GM12864 (cell line): ENCODE data around the gene MARCO.
"Not testable (repeated sequence)": the region's sequence is repeated elsewhere in the genome, so short reads cannot be mapped to it uniquely, and the experiment has no call there.

Experiments used
- DNase-seq: peaks from one replicate; pipeline ENCODE4 v3.0.0-alpha.2; 2011; ENCODE audit warnings: low read depth
- H3K4me3 ChIP-seq: 2 replicates; pipeline ENCODE4 v1.5.1; 2011; ENCODE audit warnings: mild to moderate bottlenecking, low read depth, low read length, control low read depth
- TF ChIP-seq, protein P1 (sequence below): IDR thresholded peaks from 2 replicates; pipeline ENCODE4 v1.5.1; 2011; ENCODE audit warnings: low read depth, mild to moderate bottlenecking, moderate library complexity, low read length, control low read depth, inconsistent platforms; ENCODE audit errors: missing control alignments

Gene MARCO

DNA sequence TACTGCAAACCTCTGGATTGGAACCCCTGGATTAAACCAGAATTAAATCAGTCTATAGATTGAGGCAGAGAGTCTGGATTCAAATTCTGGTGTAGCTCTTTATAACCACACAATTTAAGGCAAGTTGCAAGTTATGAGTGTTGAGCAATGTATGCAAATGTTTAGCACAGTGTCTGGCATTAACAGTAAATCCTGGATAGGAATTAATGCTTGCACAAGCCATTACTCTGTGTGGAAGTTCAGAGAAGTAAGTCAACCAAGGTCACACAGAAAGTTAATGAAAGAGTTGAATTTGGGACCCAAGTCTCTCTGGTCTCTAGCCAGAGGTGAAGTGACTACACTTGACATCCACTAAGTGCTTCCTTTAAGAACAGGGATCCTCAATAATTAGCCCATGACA is 2.0 kb upstream of the MARCO start:
- DNase-seq, result no peak
- TF ChIP-seq, protein P1, sequence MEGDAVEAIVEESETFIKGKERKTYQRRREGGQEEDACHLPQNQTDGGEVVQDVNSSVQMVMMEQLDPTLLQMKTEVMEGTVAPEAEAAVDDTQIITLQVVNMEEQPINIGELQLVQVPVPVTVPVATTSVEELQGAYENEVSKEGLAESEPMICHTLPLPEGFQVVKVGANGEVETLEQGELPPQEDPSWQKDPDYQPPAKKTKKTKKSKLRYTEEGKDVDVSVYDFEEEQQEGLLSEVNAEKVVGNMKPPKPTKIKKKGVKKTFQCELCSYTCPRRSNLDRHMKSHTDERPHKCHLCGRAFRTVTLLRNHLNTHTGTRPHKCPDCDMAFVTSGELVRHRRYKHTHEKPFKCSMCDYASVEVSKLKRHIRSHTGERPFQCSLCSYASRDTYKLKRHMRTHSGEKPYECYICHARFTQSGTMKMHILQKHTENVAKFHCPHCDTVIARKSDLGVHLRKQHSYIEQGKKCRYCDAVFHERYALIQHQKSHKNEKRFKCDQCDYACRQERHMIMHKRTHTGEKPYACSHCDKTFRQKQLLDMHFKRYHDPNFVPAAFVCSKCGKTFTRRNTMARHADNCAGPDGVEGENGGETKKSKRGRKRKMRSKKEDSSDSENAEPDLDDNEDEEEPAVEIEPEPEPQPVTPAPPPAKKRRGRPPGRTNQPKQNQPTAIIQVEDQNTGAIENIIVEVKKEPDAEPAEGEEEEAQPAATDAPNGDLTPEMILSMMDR, result no peak
- no peak overlapping the region for H3K4me3 ChIP-seq

DNA sequence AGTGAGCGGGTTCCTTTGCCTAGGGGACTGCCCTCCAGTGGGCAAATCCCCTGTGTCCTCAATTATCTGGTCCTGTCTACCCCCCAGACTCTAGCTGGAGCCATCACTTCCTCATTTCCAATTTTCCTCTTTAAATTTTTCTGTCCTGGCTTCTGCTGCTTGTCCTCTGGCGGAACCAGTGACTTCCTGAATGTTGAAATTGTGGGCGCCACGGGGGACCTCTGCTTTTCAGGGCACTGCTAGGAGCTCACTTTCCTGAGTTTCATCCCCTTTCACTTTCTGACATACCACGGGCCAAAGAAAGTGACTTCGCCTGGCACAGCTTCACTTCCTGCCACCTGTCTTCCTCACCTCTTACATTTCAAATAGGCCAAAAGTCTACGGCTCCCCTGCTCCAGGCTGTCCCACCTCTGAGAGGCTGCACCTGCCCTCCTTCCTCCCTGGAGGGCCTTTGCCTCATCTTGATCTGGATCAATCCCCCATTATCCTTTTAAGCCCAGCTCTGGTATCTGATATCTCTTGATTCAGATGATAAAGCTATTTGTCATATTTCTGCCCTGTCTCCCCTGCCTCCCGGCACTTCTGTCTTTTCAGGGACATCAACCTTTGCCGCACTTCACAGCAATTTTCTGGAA is 1.4 kb upstream of the MARCO start:
- TF ChIP-seq, protein P1, result no peak
- no peak overlapping the region for H3K4me3 ChIP-seq
- DNase-seq, result no peak

DNA sequence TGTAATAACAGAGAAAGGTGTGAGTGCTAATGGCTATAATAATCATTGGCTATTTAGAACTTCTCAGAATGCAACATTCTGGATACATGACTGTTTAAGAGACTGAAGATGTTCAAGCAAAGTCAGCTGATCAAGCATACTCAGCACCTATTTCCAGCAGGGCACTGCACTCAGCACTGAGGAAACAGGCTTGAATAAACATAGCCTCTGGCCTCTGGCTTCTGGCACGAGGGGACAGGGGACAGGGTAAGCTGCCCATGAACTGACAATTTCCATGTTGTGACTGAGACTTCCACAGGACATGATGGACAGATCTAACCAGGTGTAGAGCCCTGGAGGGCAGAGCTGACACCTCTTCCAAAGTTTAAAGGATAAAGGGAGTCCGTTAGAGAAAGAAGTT is 1.3 kb downstream of the MARCO start:
- TF ChIP-seq, protein P1, result no peak
- no peak overlapping the region for H3K4me3 ChIP-seq
- DNase-seq, result no peak

DNA sequence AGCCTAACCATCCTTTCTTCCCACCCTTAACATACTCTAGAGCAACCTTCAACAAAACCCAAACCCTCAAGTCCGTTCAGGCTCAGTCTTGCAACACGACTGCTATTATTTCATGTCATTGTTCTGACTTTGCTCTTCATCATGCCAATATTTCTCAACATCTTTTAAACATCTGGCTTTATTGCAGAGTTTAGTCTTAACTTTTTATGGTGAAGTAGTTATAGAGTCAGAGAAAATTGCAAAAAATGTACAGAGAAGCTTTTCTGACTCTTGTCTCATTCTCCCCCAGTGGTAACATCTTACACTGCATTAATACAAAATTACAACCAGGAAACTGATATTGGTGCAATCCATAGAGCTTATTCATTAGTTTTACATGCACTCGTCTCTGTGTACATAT is 3.9 kb downstream of the MARCO start:
- H3K4me3 ChIP-seq, result no peak overlapping the region
- TF ChIP-seq, protein P1, result no peak
- no peak for DNase-seq

DNA sequence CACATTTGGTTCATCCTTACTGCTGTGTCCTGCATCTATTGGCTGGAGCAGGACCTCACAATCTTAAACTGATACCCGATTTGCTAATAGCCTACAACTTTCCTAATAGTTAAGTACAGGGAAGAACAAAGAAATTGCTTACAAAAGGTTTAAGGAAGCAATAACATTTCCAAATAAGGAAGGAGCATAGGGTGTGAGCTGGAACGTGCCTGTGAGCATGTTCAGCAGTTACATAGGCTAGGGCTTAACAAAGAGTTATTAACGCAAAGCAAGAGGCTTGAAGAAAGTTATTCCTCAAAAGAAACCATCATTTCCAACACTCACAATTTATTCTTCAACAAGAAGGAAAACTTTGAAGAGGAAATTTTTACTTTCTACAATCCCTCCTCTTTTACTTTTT is 6.3 kb downstream of the MARCO start:
- not testable (repeated sequence) for H3K4me3 ChIP-seq, DNase-seq

DNA sequence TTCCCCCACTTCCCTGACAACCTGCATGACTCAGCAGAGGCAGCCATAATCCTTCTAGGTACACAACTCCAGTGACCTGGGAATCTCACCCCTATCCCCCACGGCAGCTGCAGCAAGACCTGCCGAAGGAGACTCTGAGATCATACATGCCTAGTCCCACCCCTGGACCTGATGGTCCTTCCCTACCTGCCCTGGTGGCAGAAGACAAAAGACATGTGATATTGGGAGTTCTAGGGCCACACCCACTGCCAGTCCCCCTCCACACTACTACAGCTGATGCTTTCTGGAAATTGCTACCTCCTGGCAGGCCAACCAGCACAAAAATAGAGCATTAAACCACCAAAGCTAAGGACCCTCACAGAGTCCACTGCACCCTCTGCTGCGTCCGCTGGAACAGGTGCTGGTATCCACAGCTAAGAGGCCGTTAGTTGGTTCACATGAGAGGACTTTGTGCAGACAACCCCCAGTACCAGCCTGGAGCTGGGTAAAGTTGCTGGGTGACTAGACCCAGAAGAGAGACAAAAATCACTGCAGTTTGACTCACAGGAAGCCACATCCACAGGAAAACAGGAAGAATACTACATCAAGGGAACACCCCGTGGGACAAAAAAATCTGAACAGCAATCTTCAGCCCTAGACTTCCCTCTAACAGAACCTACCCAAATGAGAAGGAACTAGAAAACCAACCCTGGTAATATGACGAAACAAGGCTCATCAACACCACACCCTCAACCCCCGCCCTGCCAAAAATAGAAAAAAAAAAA is 12.5 kb downstream of the MARCO start:
- H3K4me3 ChIP-seq, result no peak overlapping the region
- no peak for DNase-seq
- TF ChIP-seq, protein P1, result no peak

DNA sequence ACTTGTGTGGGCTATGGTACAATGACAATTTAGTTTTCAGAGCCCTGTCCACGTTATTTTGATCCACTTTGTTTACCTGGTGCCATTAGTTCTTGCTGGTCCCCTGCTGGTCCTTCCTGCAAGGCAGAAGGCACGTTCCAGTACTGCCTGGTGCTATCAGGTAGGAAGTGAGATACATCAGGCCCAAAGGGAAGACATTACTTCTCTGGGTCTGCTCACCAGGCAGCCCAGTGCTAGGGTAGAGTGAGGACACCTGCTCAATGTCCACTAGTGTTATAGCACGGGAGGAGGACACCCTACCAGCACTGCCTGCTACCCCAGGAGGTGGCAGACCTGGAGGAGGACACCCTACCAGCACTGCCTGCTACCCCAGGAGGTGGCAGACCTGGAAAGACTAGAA is 23.7 kb downstream of the MARCO start:
- TF ChIP-seq, protein P1, result no peak
- DNase-seq, result no peak
- H3K4me3 ChIP-seq, result no peak overlapping the region
